GM18909 (cell line): ENCODE results near the gene SBF2.
"Not testable (repeated sequence)": the region's sequence is repeated elsewhere in the genome, so short reads cannot be mapped to it uniquely, and the experiment has no call there.

ENCODE experiments used
- ATAC-seq: cut with Tn5 transposase; IDR thresholded peaks from one replicate; pipeline ENCODE4 v1.9.1; 2021; ENCODE audit warnings: mild to moderate bottlenecking; ENCODE audit not compliant: unreplicated experiment, poor library complexity

Gene SBF2

DNA sequence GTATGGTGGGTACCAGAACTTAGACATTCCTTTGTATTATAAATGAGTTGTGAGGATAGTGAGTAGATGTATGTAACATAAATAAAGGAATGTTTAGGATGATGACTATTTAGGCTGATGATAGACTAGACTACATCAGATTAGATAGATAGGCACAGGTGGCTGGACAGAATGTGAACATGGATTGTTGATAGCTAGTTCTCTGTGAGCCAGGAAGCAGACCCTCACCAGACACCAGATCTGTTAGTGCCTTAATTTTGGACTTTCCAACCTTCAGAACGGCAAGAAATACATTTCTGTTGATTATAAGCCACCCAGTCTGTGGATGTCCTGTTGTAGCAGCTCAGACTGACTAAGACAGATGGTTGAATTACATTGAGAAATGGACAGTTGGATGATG is 530.7 kb downstream of the SBF2 start:
- no peak for ATAC-seq

DNA sequence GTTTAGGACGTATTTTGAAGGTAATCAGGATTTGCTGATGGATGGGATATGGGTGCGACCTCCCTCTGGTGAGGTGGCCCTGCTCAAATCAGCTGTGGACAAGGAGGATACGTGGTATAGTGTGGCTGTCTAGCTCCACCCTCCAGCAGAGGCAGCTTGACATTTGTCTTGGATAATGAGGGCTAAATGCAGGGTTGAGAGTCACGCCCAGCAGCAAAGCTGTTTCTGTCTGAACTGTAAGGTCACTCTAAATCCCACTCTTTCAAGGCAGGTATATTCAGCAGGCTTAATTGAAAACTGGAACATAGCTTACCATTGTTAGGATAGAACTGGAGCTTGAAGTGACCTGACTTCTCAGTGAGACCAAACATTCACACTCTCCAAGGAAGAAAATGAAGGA is 531.5 kb downstream of the SBF2 start:
- no peak for ATAC-seq

- ATAC-seq = no peak
These were observed 532.5 kb downstream of the SBF2 start for GRCh38 chr11:9761441-9761945.

DNA sequence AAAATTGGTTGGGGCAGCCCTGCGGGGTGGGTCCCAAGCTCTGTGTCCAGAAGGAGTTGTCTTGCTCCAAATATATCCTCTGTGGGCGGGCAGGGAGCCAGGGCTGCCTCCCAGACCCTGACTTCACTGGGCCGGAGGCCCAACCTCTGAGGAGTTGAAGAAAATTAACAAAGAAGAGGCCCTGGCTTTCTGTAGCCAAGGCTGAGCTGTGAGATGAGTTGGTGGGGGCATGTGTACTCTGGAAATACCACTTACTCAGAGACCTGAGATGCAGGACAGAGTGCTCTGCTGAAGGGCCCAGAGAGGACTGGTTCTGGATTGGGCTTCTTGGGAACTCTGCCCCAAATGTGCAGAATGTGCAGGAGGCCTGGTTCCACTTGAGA is 533.8 kb downstream of the SBF2 start:
- no peak for ATAC-seq

- ATAC-seq = peak; percentile 52
These were observed 534.4 kb downstream of the SBF2 start for GRCh38 chr11:9759519-9760192.

- ATAC-seq = peak; percentile 20
These were observed 535.1 kb downstream of the SBF2 start for GRCh38 chr11:9758637-9759518.

DNA sequence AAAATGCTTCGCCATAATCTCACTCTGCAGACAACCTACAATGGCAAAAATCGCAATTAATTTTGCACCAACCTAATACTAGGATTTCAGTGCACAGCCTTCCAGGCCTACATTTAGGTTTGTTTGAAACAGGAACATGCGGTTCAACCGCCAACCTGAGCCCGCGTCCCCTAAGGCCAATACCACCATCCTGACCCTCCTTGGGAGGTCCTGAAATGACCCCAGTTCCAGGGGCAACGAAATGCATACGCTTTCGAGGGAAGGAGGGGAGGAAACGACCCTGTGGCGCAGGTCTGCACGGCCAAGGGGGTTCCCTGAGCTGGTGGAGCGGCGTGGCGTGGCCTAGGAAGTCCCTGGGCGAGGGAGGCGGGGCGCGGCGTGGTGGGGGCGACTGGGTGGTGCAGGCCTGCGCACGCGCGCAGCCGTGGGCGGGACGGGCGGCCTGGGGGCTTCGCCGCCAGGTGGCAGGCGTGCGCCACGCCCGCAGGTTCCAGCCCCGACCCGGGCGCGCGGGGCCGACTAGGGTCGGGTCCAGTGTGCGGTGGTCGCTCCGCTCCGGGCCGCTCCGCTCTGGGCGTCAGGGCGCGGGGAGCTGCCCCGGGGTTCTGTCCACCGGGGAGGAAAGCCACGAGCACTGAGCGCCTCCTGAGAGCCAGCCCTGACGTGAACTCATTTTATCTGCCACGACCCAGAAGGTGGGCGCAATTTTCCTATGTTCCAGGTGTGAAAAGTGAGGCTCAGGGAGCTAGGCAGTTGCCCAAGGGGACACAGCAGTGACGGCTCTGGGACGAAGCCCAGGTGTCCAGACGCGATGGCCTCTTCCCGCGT is 536.0 kb downstream of the SBF2 start:
- ATAC-seq = peak; percentile 64

DNA sequence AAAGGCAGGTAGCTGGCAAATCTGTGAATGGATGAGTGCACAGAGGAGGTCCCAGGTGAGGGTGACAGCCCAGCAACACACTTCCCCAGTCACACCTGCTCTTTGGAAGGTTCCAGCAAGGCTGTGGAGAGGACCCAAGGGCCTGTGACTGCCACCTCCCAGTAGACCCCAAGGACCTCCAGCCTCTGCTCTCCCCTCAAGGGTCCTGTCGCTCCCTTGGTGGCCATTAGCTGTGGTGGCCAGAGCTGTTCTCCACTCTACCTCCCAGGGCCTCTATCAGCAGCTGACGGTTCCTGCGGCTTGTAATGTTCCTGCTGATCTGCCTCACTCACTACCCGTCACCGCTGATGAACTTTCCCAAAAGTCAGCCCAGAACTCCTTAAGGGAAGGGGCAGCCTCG is 537.1 kb downstream of the SBF2 start:
- ATAC-seq = no peak

GRCh38 chr11:9756461-9756860 is 537.6 kb downstream of the SBF2 start:
- ATAC-seq = no peak

GRCh38 chr11:9755561-9756185 is 538.3 kb downstream of the SBF2 start:
- no peak for ATAC-seq

GRCh38 chr11:9754010-9754471 is 540.0 kb downstream of the SBF2 start:
- no peak for ATAC-seq

DNA sequence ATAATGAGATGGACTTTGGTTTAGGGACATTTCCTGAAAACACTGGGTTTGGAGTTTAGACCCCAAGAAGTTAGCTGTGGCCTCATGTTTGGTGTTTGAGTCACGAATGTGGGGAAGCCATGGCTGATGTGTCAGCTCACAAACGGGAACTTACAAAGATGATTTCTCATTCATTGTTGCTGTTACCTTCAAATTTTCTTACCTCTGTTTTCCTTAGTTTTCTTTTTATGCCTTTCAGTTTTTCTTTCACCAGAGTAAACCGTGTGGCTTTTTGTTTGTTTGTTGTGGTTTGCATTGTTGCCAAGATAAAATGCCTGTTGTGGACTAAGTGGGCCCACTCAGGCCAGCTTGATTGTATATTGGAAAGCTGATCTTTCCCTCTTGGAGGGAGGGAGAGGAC is 541.0 kb downstream of the SBF2 start:
- no peak for ATAC-seq

- ATAC-seq = no peak
These were observed 541.9 kb downstream of the SBF2 start for GRCh38 chr11:9752091-9752490.

- ATAC-seq = no peak
These were observed 543.5 kb downstream of the SBF2 start for GRCh38 chr11:9750551-9750950.

- peak; percentile 90 for ATAC-seq
These were observed 545.6 kb downstream of the SBF2 start for GRCh38 chr11:9748361-9748970.

DNA sequence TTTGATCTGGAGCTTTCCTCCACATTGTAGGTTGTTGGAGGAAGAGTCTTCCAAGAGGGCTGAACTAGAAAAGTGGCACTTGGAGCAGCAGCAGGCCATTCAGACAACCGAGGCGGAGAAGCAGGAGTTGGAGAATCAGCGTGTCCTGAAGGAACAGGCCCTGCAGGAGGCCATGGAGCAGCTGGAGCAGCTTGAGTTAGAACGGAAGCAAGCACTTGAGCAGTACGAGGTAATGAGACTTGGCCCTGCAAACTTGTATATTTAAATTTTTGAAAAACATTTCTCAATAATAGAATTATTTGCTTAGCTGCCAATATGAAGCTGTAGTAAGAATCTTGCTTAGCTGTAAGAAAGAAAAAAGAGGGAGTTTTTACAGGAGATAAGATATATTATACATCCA is 546.2 kb downstream of the SBF2 start:
- no peak for ATAC-seq

- no peak for ATAC-seq
These were observed 546.8 kb downstream of the SBF2 start for GRCh38 chr11:9747229-9747628.

- ATAC-seq = peak; percentile 54
These were observed 548.4 kb downstream of the SBF2 start for GRCh38 chr11:9745411-9746211.

GRCh38 chr11:9743512-9743911 is 550.5 kb downstream of the SBF2 start:
- ATAC-seq = not testable (repeated sequence)
